HL-60 (cell line): Measurements from ENCODE around the gene PEX5.

Source experiments
- GABPA ChIP-seq: IDR thresholded peaks from 2 replicates; pipeline ENCODE4 v1.6.1; 2012; ENCODE audit warnings: low read depth
- POLR2AphosphoS5 ChIP-seq: IDR thresholded peaks from 2 replicates; pipeline ENCODE4 v1.6.1; 2012; ENCODE audit warnings: low read depth
- TF ChIP-seq, protein P1 (sequence below): IDR thresholded peaks from 2 replicates; pipeline ENCODE4 v1.6.1; 2012; ENCODE audit warnings: low read depth; ENCODE audit not compliant: insufficient replicate concordance
- TF ChIP-seq, protein P2 (sequence below): IDR thresholded peaks from one replicate; pipeline ENCODE4 v1.5.1; 2011; ENCODE audit warnings: low read length, control low read depth, inconsistent platforms; ENCODE audit not compliant: insufficient read depth

DNA sequence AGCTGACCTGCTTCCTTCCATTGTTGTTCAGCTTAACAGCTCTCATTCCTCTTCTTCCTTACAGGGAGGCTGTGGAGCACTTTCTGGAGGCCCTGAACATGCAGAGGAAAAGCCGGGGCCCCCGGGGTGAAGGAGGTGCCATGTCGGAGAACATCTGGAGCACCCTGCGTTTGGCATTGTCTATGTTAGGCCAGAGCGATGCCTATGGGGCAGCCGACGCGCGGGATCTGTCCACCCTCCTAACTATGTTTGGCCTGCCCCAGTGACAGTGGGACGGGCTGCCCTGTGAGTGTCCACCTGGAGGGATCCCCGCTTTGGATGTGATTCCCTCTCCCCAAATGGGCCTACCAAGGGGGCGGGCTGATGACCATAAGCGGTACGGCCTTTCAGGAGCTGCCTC lies 20.5 kb downstream of the PEX5 start:
- TF ChIP-seq, protein P1, sequence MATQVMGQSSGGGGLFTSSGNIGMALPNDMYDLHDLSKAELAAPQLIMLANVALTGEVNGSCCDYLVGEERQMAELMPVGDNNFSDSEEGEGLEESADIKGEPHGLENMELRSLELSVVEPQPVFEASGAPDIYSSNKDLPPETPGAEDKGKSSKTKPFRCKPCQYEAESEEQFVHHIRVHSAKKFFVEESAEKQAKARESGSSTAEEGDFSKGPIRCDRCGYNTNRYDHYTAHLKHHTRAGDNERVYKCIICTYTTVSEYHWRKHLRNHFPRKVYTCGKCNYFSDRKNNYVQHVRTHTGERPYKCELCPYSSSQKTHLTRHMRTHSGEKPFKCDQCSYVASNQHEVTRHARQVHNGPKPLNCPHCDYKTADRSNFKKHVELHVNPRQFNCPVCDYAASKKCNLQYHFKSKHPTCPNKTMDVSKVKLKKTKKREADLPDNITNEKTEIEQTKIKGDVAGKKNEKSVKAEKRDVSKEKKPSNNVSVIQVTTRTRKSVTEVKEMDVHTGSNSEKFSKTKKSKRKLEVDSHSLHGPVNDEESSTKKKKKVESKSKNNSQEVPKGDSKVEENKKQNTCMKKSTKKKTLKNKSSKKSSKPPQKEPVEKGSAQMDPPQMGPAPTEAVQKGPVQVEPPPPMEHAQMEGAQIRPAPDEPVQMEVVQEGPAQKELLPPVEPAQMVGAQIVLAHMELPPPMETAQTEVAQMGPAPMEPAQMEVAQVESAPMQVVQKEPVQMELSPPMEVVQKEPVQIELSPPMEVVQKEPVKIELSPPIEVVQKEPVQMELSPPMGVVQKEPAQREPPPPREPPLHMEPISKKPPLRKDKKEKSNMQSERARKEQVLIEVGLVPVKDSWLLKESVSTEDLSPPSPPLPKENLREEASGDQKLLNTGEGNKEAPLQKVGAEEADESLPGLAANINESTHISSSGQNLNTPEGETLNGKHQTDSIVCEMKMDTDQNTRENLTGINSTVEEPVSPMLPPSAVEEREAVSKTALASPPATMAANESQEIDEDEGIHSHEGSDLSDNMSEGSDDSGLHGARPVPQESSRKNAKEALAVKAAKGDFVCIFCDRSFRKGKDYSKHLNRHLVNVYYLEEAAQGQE: no peak
- TF ChIP-seq, protein P2, sequence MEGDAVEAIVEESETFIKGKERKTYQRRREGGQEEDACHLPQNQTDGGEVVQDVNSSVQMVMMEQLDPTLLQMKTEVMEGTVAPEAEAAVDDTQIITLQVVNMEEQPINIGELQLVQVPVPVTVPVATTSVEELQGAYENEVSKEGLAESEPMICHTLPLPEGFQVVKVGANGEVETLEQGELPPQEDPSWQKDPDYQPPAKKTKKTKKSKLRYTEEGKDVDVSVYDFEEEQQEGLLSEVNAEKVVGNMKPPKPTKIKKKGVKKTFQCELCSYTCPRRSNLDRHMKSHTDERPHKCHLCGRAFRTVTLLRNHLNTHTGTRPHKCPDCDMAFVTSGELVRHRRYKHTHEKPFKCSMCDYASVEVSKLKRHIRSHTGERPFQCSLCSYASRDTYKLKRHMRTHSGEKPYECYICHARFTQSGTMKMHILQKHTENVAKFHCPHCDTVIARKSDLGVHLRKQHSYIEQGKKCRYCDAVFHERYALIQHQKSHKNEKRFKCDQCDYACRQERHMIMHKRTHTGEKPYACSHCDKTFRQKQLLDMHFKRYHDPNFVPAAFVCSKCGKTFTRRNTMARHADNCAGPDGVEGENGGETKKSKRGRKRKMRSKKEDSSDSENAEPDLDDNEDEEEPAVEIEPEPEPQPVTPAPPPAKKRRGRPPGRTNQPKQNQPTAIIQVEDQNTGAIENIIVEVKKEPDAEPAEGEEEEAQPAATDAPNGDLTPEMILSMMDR: no peak
- no peak for TF ChIP-seq POLR2AphosphoS5
- no peak for TF ChIP-seq GABPA
